ENCODE data around the gene SDK1.

Gene SDK1

GRCh38 chr7:4170997-4171786 is 870.1 kb downstream of the SDK1 start:
- Histone ChIP-seq H3K9me3 (ENCODE audit: insufficient read depth, low read depth, low read length) (no peaks in the 10 kb centered on the region), H3K36me3 (ENCODE audit: control insufficient read depth in 1 of 2, insufficient read depth in 2 of 2, low read length in 2 of 2) (peaks cover 8 to 14% of the 10 kb centered on the region in 2 experiments), H3K4ac (ENCODE audit: low read depth, low read length) (no peak overlapping the region), H2BK120ac (ENCODE audit: insufficient read depth, low read length, poor library complexity) (no peak overlapping the region), H4K8ac (ENCODE audit: low read depth, low read length) (no peak overlapping the region), H3K79me2 (ENCODE audit: control insufficient read depth, insufficient read depth, low read length, poor library complexity) (no peaks in the 10 kb centered on the region), H3K23ac (ENCODE audit: low read length) (no peak overlapping the region), H3K9ac (ENCODE audit: low read length) (no peak overlapping the region), H3K4me3 (ENCODE audit: low read depth, low read length) (no peak overlapping the region), H2AFZ (ENCODE audit: insufficient read depth, low read length, poor library complexity) (no peak overlapping the region), H3K18ac (ENCODE audit: low read length) (no peak overlapping the region), H3K14ac (ENCODE audit: low read length) (no peak overlapping the region), H3K79me1 (ENCODE audit: low read length) (no peaks in the 10 kb centered on the region), H4K12ac (ENCODE audit: low read depth, low read length) (no peak overlapping the region), H3K4me1 (ENCODE audit: control insufficient read depth in 1 of 2, insufficient read depth in 2 of 2, low read length in 2 of 2) (no peaks in the 10 kb centered on the region), H4K91ac (ENCODE audit: low read depth, low read length) (no peak overlapping the region), H3K27me3 (ENCODE audit: insufficient read depth, low read length) (no peaks in the 10 kb centered on the region), H2BK12ac (ENCODE audit: low read length) (no peak overlapping the region), H3K4me2 (ENCODE audit: low read length) (no peak overlapping the region), H2AK5ac (ENCODE audit: low read length) (no peak overlapping the region), H2BK5ac (ENCODE audit: low read depth, low read length, poor library complexity) (no peak overlapping the region), H3K27ac (ENCODE audit: low read depth, low read length) (no peak overlapping the region)
- no peak for DNase-seq
- no CpG with 5 or more reads among the region's 22 CpGs for WGBS (ENCODE audit: extremely low coverage, insufficient coverage, insufficient read length)

GRCh38 chr7:4172883-4173282 is 871.8 kb downstream of the SDK1 start:
- Histone ChIP-seq H4K12ac (ENCODE audit: low read depth, low read length) (no peak overlapping the region), H3K14ac (ENCODE audit: low read length) (no peak overlapping the region), H3K4me2 (ENCODE audit: low read length) (no peak overlapping the region), H2BK5ac (ENCODE audit: low read depth, low read length, poor library complexity) (no peak overlapping the region), H2AFZ (ENCODE audit: insufficient read depth, low read length, poor library complexity) (no peak overlapping the region), H3K4me1 (ENCODE audit: control insufficient read depth in 1 of 2, insufficient read depth in 2 of 2, low read length in 2 of 2) (no peaks in the 10 kb centered on the region), H2AK5ac (ENCODE audit: low read length) (no peak overlapping the region), H4K91ac (ENCODE audit: low read depth, low read length) (no peak overlapping the region), H3K4me3 (ENCODE audit: low read depth, low read length) (no peak overlapping the region), H3K36me3 (ENCODE audit: control insufficient read depth in 1 of 2, insufficient read depth in 2 of 2, low read length in 2 of 2) (peaks cover 4 to 16% of the 10 kb centered on the region in 2 experiments), H3K4ac (ENCODE audit: low read depth, low read length) (no peak overlapping the region), H3K27ac (ENCODE audit: low read depth, low read length) (no peak overlapping the region), H2BK120ac (ENCODE audit: insufficient read depth, low read length, poor library complexity) (no peak overlapping the region), H3K79me2 (ENCODE audit: control insufficient read depth, insufficient read depth, low read length, poor library complexity) (no peaks in the 10 kb centered on the region), H3K27me3 (ENCODE audit: insufficient read depth, low read length) (no peaks in the 10 kb centered on the region), H4K8ac (ENCODE audit: low read depth, low read length) (no peak overlapping the region), H3K9me3 (ENCODE audit: insufficient read depth, low read depth, low read length) (no peaks in the 10 kb centered on the region), H3K9ac (ENCODE audit: low read length) (no peak overlapping the region), H3K18ac (ENCODE audit: low read length) (no peak overlapping the region), H3K23ac (ENCODE audit: low read length) (no peak overlapping the region), H3K79me1 (ENCODE audit: low read length) (no peaks in the 10 kb centered on the region), H2BK12ac (ENCODE audit: low read length) (no peak overlapping the region)
- no CpG with 5 or more reads among the region's 12 CpGs for WGBS (ENCODE audit: extremely low coverage, insufficient coverage, insufficient read length)
- DNase-seq, result no peak

- Histone ChIP-seq H3K27me3 (ENCODE audit: insufficient read depth, low read length) (no peaks in the 10 kb centered on the region), H3K23ac (ENCODE audit: low read length) (no peak overlapping the region), H3K36me3 (ENCODE audit: control insufficient read depth in 1 of 2, insufficient read depth in 2 of 2, low read length in 2 of 2) (peaks cover 7 to 18% of the 10 kb centered on the region in 2 experiments), H4K12ac (ENCODE audit: low read depth, low read length) (no peak overlapping the region), H2BK12ac (ENCODE audit: low read length) (no peak overlapping the region), H2AFZ (ENCODE audit: insufficient read depth, low read length, poor library complexity) (no peak overlapping the region), H2BK5ac (ENCODE audit: low read depth, low read length, poor library complexity) (no peak overlapping the region), H3K9me3 (ENCODE audit: insufficient read depth, low read depth, low read length) (no peaks in the 10 kb centered on the region), H3K14ac (ENCODE audit: low read length) (no peak overlapping the region), H4K8ac (ENCODE audit: low read depth, low read length) (no peak overlapping the region), H3K4me1 (ENCODE audit: control insufficient read depth in 1 of 2, insufficient read depth in 2 of 2, low read length in 2 of 2) (no peaks in the 10 kb centered on the region), H3K27ac (ENCODE audit: low read depth, low read length) (no peak overlapping the region), H3K9ac (ENCODE audit: low read length) (no peak overlapping the region), H3K4me3 (ENCODE audit: low read depth, low read length) (no peak overlapping the region), H3K18ac (ENCODE audit: low read length) (no peak overlapping the region), H3K4me2 (ENCODE audit: low read length) (no peak overlapping the region), H3K4ac (ENCODE audit: low read depth, low read length) (no peak overlapping the region), H2BK120ac (ENCODE audit: insufficient read depth, low read length, poor library complexity) (no peak overlapping the region), H3K79me2 (ENCODE audit: control insufficient read depth, insufficient read depth, low read length, poor library complexity) (no peaks in the 10 kb centered on the region), H4K91ac (ENCODE audit: low read depth, low read length) (no peak overlapping the region), H2AK5ac (ENCODE audit: low read length) (no peak overlapping the region), H3K79me1 (ENCODE audit: low read length) (no peaks in the 10 kb centered on the region)
- WGBS (ENCODE audit: extremely low coverage, insufficient coverage, insufficient read length), result no CpG with 5 or more reads among the region's 9 CpGs
- DNase-seq, result no peak
Observed at GRCh38 chr7:4173615-4174014, 872.6 kb downstream of the SDK1 start.

- no peak overlapping the region for H3K4me2 ChIP-seq (ENCODE audit: low read length)
- H3K27me3 ChIP-seq (ENCODE audit: insufficient read depth, low read length), result no peaks in the 10 kb centered on the region
- H4K12ac ChIP-seq (ENCODE audit: low read depth, low read length), result no peak overlapping the region
- H3K18ac ChIP-seq (ENCODE audit: low read length), result no peak overlapping the region
- no peak overlapping the region for H3K23ac ChIP-seq (ENCODE audit: low read length)
- H3K79me1 ChIP-seq (ENCODE audit: low read length), result no peaks in the 10 kb centered on the region
- H3K4me1 ChIP-seq (ENCODE audit: control insufficient read depth in 1 of 2, insufficient read depth in 2 of 2, low read length in 2 of 2), result no peaks in the 10 kb centered on the region
- WGBS (ENCODE audit: extremely low coverage, insufficient coverage, insufficient read length), result no CpG with 5 or more reads among the region's 8 CpGs
- no peak overlapping the region for H3K27ac ChIP-seq (ENCODE audit: low read depth, low read length)
- H2BK120ac ChIP-seq (ENCODE audit: insufficient read depth, low read length, poor library complexity), result no peak overlapping the region
- no peak overlapping the region for H3K4ac ChIP-seq (ENCODE audit: low read depth, low read length)
- H2AK5ac ChIP-seq (ENCODE audit: low read length), result no peak overlapping the region
- no peak overlapping the region for H3K4me3 ChIP-seq (ENCODE audit: low read depth, low read length)
- H4K91ac ChIP-seq (ENCODE audit: low read depth, low read length), result no peak overlapping the region
- no peak overlapping the region for H3K9ac ChIP-seq (ENCODE audit: low read length)
- no peak overlapping the region for H2AFZ ChIP-seq (ENCODE audit: insufficient read depth, low read length, poor library complexity)
- no peaks in the 10 kb centered on the region for H3K79me2 ChIP-seq (ENCODE audit: control insufficient read depth, insufficient read depth, low read length, poor library complexity)
- H2BK12ac ChIP-seq (ENCODE audit: low read length), result no peak overlapping the region
- no peak overlapping the region for H3K14ac ChIP-seq (ENCODE audit: low read length)
- no peak for DNase-seq
- no peaks in the 10 kb centered on the region for H3K9me3 ChIP-seq (ENCODE audit: insufficient read depth, low read depth, low read length)
- no peak overlapping the region for H2BK5ac ChIP-seq (ENCODE audit: low read depth, low read length, poor library complexity)
- H3K36me3 ChIP-seq (ENCODE audit: control insufficient read depth in 1 of 2, insufficient read depth in 2 of 2, low read length in 2 of 2), result peaks cover 11 to 18% of the 10 kb centered on the region in 2 experiments
- H4K8ac ChIP-seq (ENCODE audit: low read depth, low read length), result no peak overlapping the region
Observed at GRCh38 chr7:4174016-4174415, 873.0 kb downstream of the SDK1 start.

Measured in trophoblast cell (in vitro differentiated cells and primary cell).